ENCODE measurements around the gene HSPB8.

Gene HSPB8, protein sequence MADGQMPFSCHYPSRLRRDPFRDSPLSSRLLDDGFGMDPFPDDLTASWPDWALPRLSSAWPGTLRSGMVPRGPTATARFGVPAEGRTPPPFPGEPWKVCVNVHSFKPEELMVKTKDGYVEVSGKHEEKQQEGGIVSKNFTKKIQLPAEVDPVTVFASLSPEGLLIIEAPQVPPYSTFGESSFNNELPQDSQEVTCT

DNA sequence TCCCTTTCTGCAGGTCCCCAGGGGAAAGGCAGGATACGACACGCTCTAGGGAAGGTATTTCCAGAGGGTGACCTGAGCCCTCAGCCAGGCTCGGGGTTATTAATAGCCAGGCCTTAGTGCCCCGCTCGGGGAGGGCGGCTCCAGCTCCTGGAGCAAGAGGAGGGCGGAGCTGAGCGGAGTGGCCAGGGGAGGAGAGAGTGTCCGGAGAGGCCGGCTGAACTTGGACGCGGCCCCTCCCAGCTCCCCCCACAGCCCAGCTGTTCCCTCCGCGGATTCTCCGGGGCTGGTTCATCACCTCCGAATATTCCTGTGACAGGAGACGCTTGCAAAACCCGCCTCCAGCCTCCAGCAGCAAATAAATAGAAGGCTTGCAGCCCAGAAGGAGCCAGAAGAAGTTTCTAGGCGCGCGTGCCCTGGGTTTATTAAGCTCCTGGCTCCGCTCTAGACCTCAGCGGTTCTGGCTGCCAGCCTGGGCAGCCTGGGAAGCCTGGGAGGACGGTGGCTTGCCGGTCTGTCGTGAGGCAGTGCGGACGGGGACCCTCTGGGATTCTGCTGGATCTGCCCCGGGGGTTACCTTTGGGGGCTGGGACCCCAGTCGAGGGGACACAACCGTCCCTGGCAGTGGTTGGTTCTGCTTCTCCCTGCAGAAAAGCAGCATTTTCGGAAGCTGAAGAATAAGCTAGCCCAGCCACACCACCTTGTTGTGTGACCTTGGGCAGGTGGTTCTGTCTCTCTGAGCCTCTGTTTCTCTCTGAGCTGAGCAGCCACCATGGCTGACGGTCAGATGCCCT is at the start of gene HSPB8:
Gene HSPB8, plus strand, starts transcription at position 388 of the 791 bp plus-strand sequence. Its CDS starts 382 bp downstream, at position 770.
- H3K4me3 Mint-ChIP-seq = no peak within 1 kb of the TSS
- H3K9me3 Mint-ChIP-seq = no peaks in the 10 kb centered on the region
- no peaks in the 10 kb centered on the region for H3K36me3 Mint-ChIP-seq (ENCODE audit: low read depth)
- H3K4me1 Mint-ChIP-seq (ENCODE audit: low read depth) = no peaks in the 10 kb centered on the region
- no peak within 1 kb of the TSS for H3K27ac Mint-ChIP-seq
- H3K27me3 Mint-ChIP-seq = peaks cover 9% of the 10 kb centered on the region

DNA sequence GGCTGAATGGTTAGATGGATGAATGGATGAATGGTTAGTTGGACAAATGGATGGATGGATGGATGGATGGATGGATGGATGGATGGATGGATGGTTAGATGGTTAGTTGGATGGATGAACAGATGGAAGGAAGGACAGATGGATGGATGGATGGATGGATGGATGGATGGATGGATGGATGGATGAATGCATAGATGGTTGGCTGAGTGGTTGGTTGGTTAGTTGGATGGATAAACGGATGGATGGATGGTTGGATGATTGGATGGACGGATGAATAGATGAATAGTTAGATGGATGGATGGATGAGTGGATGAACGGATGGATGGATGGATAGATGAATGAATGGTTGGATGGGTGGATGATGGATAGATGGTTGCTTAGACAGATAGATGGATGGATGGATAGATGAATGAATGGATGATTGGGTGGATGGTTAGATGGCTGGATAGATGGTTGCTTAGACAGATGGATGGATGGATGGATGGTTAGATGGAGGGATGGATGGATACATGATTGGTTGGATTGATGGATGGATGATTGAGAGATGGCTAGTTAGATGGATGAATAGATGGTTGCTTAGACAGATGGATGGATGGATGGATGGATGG is 48.8 kb upstream of the HSPB8 start:
- Mint-ChIP-seq H3K36me3 (ENCODE audit: low read depth) (no peaks in the 10 kb centered on the region), H3K9me3 (peaks cover 26% of the 10 kb centered on the region), H3K27ac (no peak overlapping the region), H3K27me3 (peaks cover 8% of the 10 kb centered on the region), H3K4me1 (ENCODE audit: low read depth) (no peaks in the 10 kb centered on the region), H3K4me3 (no peak overlapping the region)

DNA sequence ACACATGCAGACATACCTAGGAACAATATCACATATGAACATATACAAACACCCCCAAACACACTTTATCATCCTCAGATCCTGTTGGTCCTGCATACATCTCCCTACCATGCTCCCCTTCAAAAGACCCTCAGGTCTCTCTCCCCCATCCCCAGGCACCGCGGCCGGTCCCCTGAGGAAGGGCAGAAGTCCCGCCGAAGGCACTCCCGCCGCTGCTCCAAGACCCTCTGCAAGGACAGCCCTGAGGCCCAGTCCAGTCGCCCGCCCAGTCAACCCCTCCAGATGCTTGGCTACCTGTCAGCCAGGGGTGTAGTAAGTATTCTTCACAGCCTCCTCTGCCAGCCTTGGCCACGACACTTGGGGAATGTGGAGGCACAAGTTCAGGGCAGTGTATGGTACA is 48.2 kb upstream of the HSPB8 start:
- Mint-ChIP-seq H3K9me3 (peaks cover 26% of the 10 kb centered on the region), H3K4me3 (no peak overlapping the region), H3K4me1 (ENCODE audit: low read depth) (no peaks in the 10 kb centered on the region)

DNA sequence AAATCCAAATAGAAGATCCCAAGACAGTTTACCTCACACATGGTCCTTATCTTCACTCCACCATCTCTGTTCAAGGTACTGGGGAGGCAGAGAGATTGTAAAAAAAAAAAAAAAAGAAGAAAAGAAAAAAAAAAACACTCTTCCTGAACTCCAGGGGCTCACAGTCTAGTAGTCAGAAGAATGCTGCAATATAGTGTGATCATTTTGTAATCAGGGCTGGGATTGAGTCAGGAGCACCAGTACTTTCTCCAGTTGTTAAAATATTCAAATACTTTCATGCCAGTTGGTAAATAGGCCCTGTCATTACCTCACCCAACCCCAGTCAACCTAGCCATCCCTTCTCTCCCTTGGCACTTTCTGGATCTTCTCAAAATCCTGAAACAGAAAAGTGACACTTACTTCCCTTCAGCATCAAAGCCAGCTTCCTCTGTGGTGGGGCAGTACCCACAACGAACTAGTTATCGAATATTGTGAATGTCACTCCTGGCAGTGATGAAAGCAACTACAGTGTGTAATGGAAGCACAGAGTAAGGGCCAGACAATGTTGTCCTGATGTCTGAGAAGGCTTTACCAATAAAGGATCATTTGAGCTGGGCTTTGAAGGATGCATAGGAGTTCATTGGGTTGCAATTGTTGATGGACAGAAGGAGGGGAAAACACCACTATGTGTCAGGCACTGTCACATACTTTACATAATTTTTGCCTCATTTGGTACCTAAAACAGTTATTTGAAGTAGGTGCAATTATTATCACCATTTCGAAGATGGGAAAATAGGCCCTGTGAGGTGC is 44.3 kb upstream of the HSPB8 start:
- Mint-ChIP-seq H3K27me3 (peaks cover 7% of the 10 kb centered on the region), H3K27ac (no peak overlapping the region)

More for the DNA sequence above, 48.2 kb upstream of the HSPB8 start:
- Mint-ChIP-seq H3K36me3 (ENCODE audit: low read depth) (no peaks in the 10 kb centered on the region), H3K27ac (no peak overlapping the region), H3K27me3 (peaks cover 8% of the 10 kb centered on the region)

DNA sequence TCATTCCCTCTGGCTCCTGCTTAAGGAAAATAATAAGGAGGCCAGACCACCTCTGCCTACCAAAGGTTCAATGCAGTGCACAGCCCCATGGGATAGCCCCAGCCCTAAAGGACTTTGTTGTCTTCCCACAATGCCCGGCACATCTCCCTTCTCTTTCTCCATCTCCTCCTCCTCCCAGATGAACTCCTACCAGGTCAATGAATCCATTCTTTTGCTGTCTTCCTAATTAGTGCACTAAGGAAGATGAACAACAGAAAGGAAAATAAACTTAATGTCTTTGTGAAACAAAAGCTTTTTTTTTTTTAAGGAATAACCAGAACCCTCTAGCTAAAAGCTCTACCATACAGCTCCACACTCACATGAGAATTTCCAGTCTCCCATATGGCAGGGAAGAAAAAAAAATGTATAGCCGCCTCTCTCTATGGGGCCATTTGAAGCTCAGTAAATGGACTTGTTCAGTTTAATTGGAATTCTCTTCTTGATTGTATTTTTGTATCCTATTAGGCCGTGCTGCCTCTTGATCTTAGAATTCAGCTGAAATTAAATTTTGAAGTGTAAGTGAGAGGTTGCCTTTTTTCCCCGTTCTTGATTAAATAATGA is 41.8 kb upstream of the HSPB8 start:
- H3K4me1 Mint-ChIP-seq (ENCODE audit: low read depth) = no peaks in the 10 kb centered on the region
- no peak overlapping the region for H3K27ac Mint-ChIP-seq
- peaks cover 9% of the 10 kb centered on the region for H3K9me3 Mint-ChIP-seq
- no peaks in the 10 kb centered on the region for H3K27me3 Mint-ChIP-seq
- no peaks in the 10 kb centered on the region for H3K36me3 Mint-ChIP-seq (ENCODE audit: low read depth)
- H3K4me3 Mint-ChIP-seq = no peak overlapping the region

More for the DNA sequence above, 44.3 kb upstream of the HSPB8 start:
- H3K4me3 Mint-ChIP-seq = no peak overlapping the region
- H3K9me3 Mint-ChIP-seq = peaks cover 24% of the 10 kb centered on the region
- no peaks in the 10 kb centered on the region for H3K4me1 Mint-ChIP-seq (ENCODE audit: low read depth)
- H3K36me3 Mint-ChIP-seq (ENCODE audit: low read depth) = no peaks in the 10 kb centered on the region

GRCh38 chr12:119139448-119139847 is 39.3 kb upstream of the HSPB8 start:
- Mint-ChIP-seq H3K9me3 (no peaks in the 10 kb centered on the region), H3K36me3 (ENCODE audit: low read depth) (no peaks in the 10 kb centered on the region), H3K27ac (no peak overlapping the region), H3K4me1 (ENCODE audit: low read depth) (no peaks in the 10 kb centered on the region), H3K4me3 (no peak overlapping the region), H3K27me3 (peaks cover 4% of the 10 kb centered on the region)

- Mint-ChIP-seq H3K4me3 (no peak overlapping the region), H3K36me3 (ENCODE audit: low read depth) (no peaks in the 10 kb centered on the region), H3K27ac (peak overlapping the region; percentile 36), H3K4me1 (ENCODE audit: low read depth) (no peaks in the 10 kb centered on the region), H3K27me3 (peaks cover 26% of the 10 kb centered on the region), H3K9me3 (peaks cover 4% of the 10 kb centered on the region)
Measured at GRCh38 chr12:119145367-119145766, 33.4 kb upstream of the HSPB8 start.

- peaks cover 32% of the 10 kb centered on the region for H3K27me3 Mint-ChIP-seq
- H3K4me3 Mint-ChIP-seq = no peak overlapping the region
- no peak overlapping the region for H3K27ac Mint-ChIP-seq
- peaks cover 7% of the 10 kb centered on the region for H3K9me3 Mint-ChIP-seq
- no peaks in the 10 kb centered on the region for H3K4me1 Mint-ChIP-seq (ENCODE audit: low read depth)
- H3K36me3 Mint-ChIP-seq (ENCODE audit: low read depth) = no peaks in the 10 kb centered on the region
Measured at GRCh38 chr12:119147847-119148448, 30.8 kb upstream of the HSPB8 start.

- H3K4me1 Mint-ChIP-seq (ENCODE audit: low read depth) = no peaks in the 10 kb centered on the region
- peaks cover 41% of the 10 kb centered on the region for H3K27me3 Mint-ChIP-seq
- no peak overlapping the region for H3K4me3 Mint-ChIP-seq
- H3K36me3 Mint-ChIP-seq (ENCODE audit: low read depth) = no peaks in the 10 kb centered on the region
- peaks cover 7% of the 10 kb centered on the region for H3K9me3 Mint-ChIP-seq
- no peak overlapping the region for H3K27ac Mint-ChIP-seq
Measured at GRCh38 chr12:119149270-119149669, 29.5 kb upstream of the HSPB8 start.

- Mint-ChIP-seq H3K27me3 (peaks cover 26% of the 10 kb centered on the region), H3K9me3 (peaks cover 3% of the 10 kb centered on the region), H3K36me3 (ENCODE audit: low read depth) (no peaks in the 10 kb centered on the region), H3K4me3 (no peak overlapping the region), H3K27ac (no peak overlapping the region), H3K4me1 (ENCODE audit: low read depth) (no peaks in the 10 kb centered on the region)
Measured at GRCh38 chr12:119151445-119152026, 27.2 kb upstream of the HSPB8 start.

DNA sequence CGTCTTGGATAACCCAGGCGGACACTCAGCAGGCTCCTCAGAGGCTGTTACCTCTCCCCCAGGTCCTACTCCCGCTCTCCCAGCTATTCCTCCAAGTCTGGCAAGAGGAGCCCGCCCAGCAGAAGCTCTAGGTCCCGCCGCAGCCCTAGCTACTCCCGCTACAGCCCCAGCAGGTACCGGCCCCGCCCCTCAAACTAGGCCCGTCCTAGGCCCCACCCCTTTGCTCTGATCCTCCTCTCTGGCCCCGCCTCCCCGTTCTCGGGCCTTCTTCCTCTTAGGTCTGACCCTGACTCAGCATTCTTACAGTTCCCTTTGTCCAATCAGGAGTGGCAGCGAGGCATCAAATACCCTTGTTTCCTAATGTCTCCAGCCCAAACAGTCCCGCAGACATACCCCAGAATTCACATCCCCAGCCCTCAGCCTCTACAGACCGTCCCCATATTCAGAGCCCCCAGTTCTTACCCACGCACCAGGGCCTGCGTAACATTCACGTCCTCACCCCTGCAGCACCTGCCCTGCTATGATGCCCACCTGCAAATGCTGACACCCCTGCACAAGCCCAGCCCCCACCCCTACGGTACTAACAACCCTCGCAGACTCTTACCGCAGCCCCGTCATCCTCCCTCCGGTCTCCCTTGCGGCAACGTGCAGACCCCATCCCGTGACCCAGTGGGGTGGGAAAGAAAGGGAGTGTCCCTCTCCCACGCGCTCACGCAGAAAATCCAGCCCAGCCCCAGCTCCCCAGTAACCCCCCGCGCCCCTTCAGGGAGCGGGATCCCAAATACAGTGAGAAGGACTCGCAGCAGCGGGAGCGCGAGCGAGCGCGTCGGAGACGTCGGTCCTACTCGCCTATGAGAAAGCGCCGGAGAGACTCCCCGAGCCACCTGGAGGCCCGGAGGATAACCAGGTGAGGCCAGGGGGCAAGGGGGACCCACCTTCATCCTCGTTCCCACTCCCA is 25.0 kb upstream of the HSPB8 start:
- Mint-ChIP-seq H3K27me3 (peaks cover 23% of the 10 kb centered on the region), H3K9me3 (peaks cover 3% of the 10 kb centered on the region), H3K36me3 (ENCODE audit: low read depth) (no peaks in the 10 kb centered on the region), H3K27ac (no peak overlapping the region), H3K4me1 (ENCODE audit: low read depth) (no peaks in the 10 kb centered on the region), H3K4me3 (no peak overlapping the region)

DNA sequence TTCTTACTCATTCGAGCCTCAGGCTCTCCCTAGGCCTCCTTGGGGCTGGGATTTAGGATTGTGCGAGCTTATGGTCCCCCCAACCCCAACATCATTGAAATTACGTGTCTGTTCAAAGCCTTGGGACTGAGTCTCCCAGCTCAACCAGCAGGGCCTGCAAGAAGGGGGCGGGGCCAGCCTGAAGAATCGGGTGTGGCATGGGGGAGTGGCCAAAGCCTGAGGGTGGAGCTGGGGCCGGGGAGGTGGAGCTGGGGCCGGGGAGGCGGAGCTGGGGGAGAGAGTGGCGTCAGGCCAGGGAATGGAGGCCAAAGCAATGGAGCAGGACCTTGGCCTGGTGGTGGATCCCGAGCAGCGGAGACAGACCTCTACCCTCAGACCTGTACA is 24.3 kb upstream of the HSPB8 start:
- Mint-ChIP-seq H3K4me3 (no peak overlapping the region), H3K4me1 (ENCODE audit: low read depth) (no peaks in the 10 kb centered on the region), H3K27ac (no peak overlapping the region), H3K27me3 (peaks cover 21% of the 10 kb centered on the region), H3K9me3 (peaks cover 3% of the 10 kb centered on the region), H3K36me3 (ENCODE audit: low read depth) (no peaks in the 10 kb centered on the region)

GRCh38 chr12:119156401-119157044 is 22.2 kb upstream of the HSPB8 start:
- no peak overlapping the region for H3K4me3 Mint-ChIP-seq
- H3K27me3 Mint-ChIP-seq = peaks cover 23% of the 10 kb centered on the region
- H3K27ac Mint-ChIP-seq = no peak overlapping the region
- H3K9me3 Mint-ChIP-seq = peaks cover 3% of the 10 kb centered on the region
- no peaks in the 10 kb centered on the region for H3K4me1 Mint-ChIP-seq (ENCODE audit: low read depth)
- no peaks in the 10 kb centered on the region for H3K36me3 Mint-ChIP-seq (ENCODE audit: low read depth)
